Osteoblast (primary cell): ENCODE data around the gene MAP3K1. TPM values are rescaled to one million over a fixed set of nuclear protein-coding genes. Genes with fewer than 3 reads are reported as not detected.

Experiments used
- DNase-seq: peaks from one replicate; pipeline ENCODE4 v3.0.0; 2011; ENCODE audit warnings: low spot score, mixed read lengths; ENCODE audit not compliant: insufficient read length; ENCODE audit errors: missing footprints
- H2AFZ ChIP-seq: 2 replicates; pipeline ENCODE4 v1.6.0; 2011; ENCODE audit warnings: mild to moderate bottlenecking, low read length
- H3K27ac ChIP-seq: 2 replicates; pipeline ENCODE4 v1.5.1; 2011; ENCODE audit warnings: mild to moderate bottlenecking, low read depth, low read length, moderate library complexity
- H3K27me3 ChIP-seq: 2 replicates; pipeline ENCODE4 v1.6.0; 2012; ENCODE audit warnings: mild to moderate bottlenecking, control low read depth, inconsistent platforms, low read length, moderate library complexity; ENCODE audit not compliant: insufficient read depth
- H3K36me3 ChIP-seq: 2 replicates; pipeline ENCODE4 v1.5.1; 2011; ENCODE audit warnings: mild to moderate bottlenecking, low read length, control low read depth, moderate library complexity; ENCODE audit not compliant: insufficient read depth
- H3K4me1 ChIP-seq: 2 replicates; pipeline ENCODE4 v1.5.1; 2011; ENCODE audit warnings: mild to moderate bottlenecking, low read length, control low read depth, moderate library complexity; ENCODE audit not compliant: insufficient read depth
- H3K4me2 ChIP-seq: 2 replicates; pipeline ENCODE4 v1.6.0; 2011; ENCODE audit warnings: mild to moderate bottlenecking, low read length; ENCODE audit not compliant: insufficient read depth
- H3K4me3 ChIP-seq: fragments of 200-600 bp; sonication (generic); 3 replicates; pipeline ENCODE4 v1.5.1; 2012; ENCODE audit warnings: mild to moderate bottlenecking, low read length, inconsistent platforms; ENCODE audit not compliant: insufficient read depth
- H3K79me2 ChIP-seq: 2 replicates; pipeline ENCODE4 v1.6.0; 2012; ENCODE audit warnings: mild to moderate bottlenecking, low read length, control low read depth, inconsistent platforms; ENCODE audit not compliant: insufficient read depth
- H3K9me3 ChIP-seq: 2 replicates; pipeline ENCODE4 v1.5.1; 2011; ENCODE audit warnings: low read depth, low read length, control low read depth
- H4K20me1 ChIP-seq: 2 replicates; pipeline ENCODE4 v1.6.0; 2012; ENCODE audit warnings: mild to moderate bottlenecking, low read length, control low read depth; ENCODE audit not compliant: insufficient read depth
- total RNA-seq: library from RNA; depleted of rRNA; stranded (reverse); fragments of >200 nt; gene quantifications from 2 replicates; pipeline ENCODE4 v1.2.3, GENCODE V29; 2012
- TF ChIP-seq, protein P1 (sequence below): IDR thresholded peaks from 2 replicates; pipeline ENCODE4 v1.5.1; 2011; ENCODE audit warnings: mild to moderate bottlenecking, low read depth, low read length, moderate library complexity; ENCODE audit errors: extremely low read depth

Gene MAP3K1
- total RNA-seq, 1 donor, result 8.0 TPM

DNA sequence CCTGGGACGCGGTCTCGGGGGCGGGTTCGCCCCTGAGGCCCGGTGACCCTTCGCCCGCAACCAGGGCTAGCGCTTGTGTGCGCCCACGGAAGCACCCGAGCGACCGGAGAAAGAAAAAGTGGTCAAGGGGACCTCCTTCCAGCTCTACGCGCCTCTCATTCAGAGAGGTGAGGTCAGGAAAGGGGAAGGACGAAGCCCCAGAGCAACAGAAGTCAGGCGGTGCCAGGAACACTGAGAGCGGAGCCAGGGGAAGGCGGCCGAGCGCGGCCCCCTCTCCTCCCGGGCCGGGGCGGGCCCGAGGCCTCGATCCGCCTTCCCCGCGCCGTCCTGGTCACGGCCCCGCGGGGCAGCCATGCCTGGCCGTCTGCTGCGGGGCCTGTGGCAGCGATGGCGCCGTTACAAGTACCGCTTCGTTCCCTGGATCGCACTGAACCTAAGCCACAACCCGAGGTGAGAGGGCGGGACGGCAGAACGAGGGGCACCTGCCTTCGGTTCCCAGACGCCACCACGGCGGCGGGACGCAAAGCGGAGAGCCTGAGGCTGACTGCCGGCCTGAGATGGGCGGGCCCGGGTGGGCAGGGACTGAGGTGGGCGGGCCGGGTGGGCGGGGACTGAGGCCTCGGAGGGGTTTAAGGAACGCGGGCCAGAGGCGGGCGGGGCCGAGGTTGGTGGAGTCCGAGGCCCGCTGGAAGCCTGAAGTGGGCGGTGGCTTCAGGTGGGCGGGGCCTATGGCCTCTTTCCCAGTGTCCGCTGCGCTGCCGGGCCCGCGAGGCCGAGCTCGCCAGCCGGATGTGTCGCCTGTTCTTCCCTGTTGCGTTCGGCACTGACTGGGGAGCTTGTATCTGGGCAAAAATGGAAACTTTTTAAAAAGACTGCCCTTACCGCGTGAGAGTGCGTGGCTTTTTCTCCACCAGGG lies 94.2 kb downstream of the MAP3K1 start, which contains the start of gene SETD9:
Gene SETD9, plus strand, starts transcription at position 303 of the 916 bp plus-strand sequence. Its CDS starts 50 bp downstream, at position 353.
- Histone ChIP-seq H3K4me2 (peak within 1 kb of the TSS; percentile 96), H3K27me3 (no peaks in the 10 kb centered on the region), H2AFZ (peak within 1 kb of the TSS; percentile 98), H3K4me1 (peaks cover 10% of the 10 kb centered on the region), H3K36me3 (no peaks in the 10 kb centered on the region), H3K79me2 (no peaks in the 10 kb centered on the region), H3K9me3 (no peaks in the 10 kb centered on the region), H4K20me1 (no peaks in the 10 kb centered on the region), H3K27ac (peak within 1 kb of the TSS; percentile 97), H3K4me3 (peak within 1 kb of the TSS; percentile 87)
- peak; percentile 98 for DNase-seq
- TF ChIP-seq, protein P1, sequence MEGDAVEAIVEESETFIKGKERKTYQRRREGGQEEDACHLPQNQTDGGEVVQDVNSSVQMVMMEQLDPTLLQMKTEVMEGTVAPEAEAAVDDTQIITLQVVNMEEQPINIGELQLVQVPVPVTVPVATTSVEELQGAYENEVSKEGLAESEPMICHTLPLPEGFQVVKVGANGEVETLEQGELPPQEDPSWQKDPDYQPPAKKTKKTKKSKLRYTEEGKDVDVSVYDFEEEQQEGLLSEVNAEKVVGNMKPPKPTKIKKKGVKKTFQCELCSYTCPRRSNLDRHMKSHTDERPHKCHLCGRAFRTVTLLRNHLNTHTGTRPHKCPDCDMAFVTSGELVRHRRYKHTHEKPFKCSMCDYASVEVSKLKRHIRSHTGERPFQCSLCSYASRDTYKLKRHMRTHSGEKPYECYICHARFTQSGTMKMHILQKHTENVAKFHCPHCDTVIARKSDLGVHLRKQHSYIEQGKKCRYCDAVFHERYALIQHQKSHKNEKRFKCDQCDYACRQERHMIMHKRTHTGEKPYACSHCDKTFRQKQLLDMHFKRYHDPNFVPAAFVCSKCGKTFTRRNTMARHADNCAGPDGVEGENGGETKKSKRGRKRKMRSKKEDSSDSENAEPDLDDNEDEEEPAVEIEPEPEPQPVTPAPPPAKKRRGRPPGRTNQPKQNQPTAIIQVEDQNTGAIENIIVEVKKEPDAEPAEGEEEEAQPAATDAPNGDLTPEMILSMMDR, result no peak

DNA sequence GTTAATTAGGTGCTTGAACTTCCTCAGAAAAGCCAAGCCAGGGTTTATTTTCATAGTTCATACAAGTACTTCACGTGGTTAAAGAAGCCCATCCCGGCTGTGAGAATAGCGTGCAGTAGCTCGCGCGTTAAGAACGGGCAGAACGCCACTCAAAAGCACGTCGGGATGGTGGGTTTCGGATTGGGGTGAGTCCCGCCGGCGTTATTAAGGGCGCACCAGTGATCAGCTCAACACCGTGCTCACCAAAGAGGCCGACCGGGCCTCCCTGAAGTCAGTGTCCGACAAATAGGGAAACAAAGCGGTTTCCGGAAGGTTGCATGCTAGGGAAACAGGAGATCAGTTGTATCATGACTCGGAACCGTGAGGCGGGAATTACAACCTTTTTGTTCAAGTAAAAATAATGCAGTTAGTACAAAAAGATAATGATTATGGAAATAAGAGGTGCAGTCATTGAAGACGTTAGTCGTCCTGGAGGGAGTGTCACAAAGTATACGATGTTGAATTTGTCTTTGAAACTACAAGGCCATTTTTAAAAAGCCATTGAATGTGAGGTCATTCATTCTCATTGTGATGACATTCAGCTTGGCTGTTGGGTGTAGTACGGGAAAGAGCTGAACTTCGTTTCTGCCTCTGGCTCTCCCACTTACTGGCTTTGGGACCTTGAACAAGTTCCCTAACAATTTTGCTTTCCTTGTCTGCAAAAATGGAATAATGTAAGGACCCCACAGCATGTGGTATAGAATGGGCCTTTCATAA lies 95.0 kb downstream of the MAP3K1 start:
- Histone ChIP-seq H3K27ac (peak overlapping the region; percentile 97), H3K4me2 (peak overlapping the region; percentile 90), H3K9me3 (no peaks in the 10 kb centered on the region), H3K4me3 (peak overlapping the region; percentile 87), H3K4me1 (peaks cover 10% of the 10 kb centered on the region), H2AFZ (peak overlapping the region; percentile 97), H3K27me3 (no peaks in the 10 kb centered on the region), H4K20me1 (no peaks in the 10 kb centered on the region), H3K79me2 (no peaks in the 10 kb centered on the region), H3K36me3 (no peaks in the 10 kb centered on the region)
- TF ChIP-seq, protein P1, result no peak
- DNase-seq, result peak; percentile 65

DNA sequence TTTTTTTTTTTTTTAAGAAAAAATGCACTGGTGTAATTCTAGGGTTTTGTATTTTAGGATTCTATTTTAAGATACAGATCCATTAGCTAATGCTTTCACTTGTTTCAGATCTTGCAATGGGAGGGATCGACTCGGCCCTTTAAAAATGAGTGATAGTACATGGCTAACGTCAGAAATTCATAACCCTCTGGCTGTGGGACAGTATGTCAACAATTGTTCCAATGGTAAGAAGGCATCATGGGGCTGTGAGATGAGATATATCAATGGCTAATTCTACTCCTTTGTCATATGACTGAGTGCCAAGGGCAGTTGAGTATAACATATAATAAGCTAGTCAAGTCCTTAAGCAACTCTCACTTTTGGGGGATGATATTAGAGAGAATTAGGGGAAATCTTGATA lies 98.4 kb downstream of the MAP3K1 start:
- H3K27me3 ChIP-seq, result no peaks in the 10 kb centered on the region
- no peak overlapping the region for H2AFZ ChIP-seq
- DNase-seq, result no peak
- H3K9me3 ChIP-seq, result no peaks in the 10 kb centered on the region
- H3K27ac ChIP-seq, result no peak overlapping the region
- TF ChIP-seq, protein P1, result no peak
- H3K79me2 ChIP-seq, result no peaks in the 10 kb centered on the region
- peaks cover 8% of the 10 kb centered on the region for H3K4me1 ChIP-seq
- H3K4me3 ChIP-seq, result no peak overlapping the region
- H4K20me1 ChIP-seq, result no peaks in the 10 kb centered on the region
- no peak overlapping the region for H3K4me2 ChIP-seq
- no peaks in the 10 kb centered on the region for H3K36me3 ChIP-seq

DNA sequence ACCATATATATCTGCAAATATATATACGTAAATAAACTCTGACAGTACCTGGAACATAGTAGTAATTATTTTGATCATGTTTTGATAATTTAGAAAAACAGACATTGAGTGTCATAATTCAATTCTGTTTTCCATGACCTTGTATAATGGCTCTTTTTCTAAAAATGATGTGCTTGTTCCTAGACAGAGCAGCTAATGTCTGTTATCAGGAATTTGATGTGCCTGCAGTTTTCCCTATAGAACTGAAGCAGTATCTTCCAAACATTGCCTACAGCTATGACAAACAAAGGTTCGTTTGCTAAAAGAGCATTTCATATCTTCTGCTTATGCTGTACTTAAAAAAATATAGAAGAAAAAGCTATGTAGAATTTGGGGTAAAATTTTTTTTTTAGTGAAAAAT lies 99.3 kb downstream of the MAP3K1 start:
- Histone ChIP-seq H3K36me3 (no peaks in the 10 kb centered on the region), H3K79me2 (no peaks in the 10 kb centered on the region)

More for the DNA sequence above, 99.3 kb downstream of the MAP3K1 start:
- Histone ChIP-seq H3K4me2 (no peak overlapping the region), H3K27ac (no peak overlapping the region), H3K4me3 (no peak overlapping the region), H4K20me1 (no peaks in the 10 kb centered on the region), H3K9me3 (no peaks in the 10 kb centered on the region), H3K27me3 (no peaks in the 10 kb centered on the region), H3K4me1 (peaks cover 7% of the 10 kb centered on the region), H2AFZ (no peak overlapping the region)
- no peak for DNase-seq
- TF ChIP-seq, protein P1, result no peak
